Uterus (tissue), 4 donors: Measurements from ENCODE around the gene HEATR5A. TPM values are rescaled to one million over a fixed set of nuclear protein-coding genes. Genes with fewer than 3 reads are reported as not detected.
"Not testable (repeated sequence)": the region's sequence is repeated elsewhere in the genome, so short reads cannot be mapped to it uniquely, and the experiment has no call there.

Source experiments
- DNase-seq, 2 donors: peaks; one replicate each; pipeline ENCODE4 v3.0.0-alpha.2; 2019 to 2020
- H3K27ac ChIP-seq, 2 donors: fragments of 200-600 bp; sonication (generic); 1 replicate in 1 of 2; 2 replicates in 1 of 2; pipeline ENCODE4 v1.5.1; 2016 to 2018
- H3K27me3 ChIP-seq, 2 donors: fragments of 200-600 bp; sonication (generic); one replicate each; pipeline ENCODE4 v1.5.1; 2018 to 2019; ENCODE audit warnings: control low read depth in 1 of 2
- H3K36me3 ChIP-seq, 2 donors: fragments of 200-600 bp; sonication (generic); one replicate each; pipeline ENCODE4 v1.5.1; 2019; ENCODE audit warnings: control low read depth in 1 of 2
- H3K4me1 ChIP-seq, 2 donors: fragments of 200-600 bp; sonication (generic); one replicate each; pipeline ENCODE4 v1.5.1; 2018 to 2019; ENCODE audit warnings: control low read depth in 1 of 2
- H3K4me3 ChIP-seq, 2 donors: fragments of 200-600 bp; sonication (generic); 1 replicate in 1 of 2; 2 replicates in 1 of 2; pipeline ENCODE4 v1.5.1; 2018 to 2019; ENCODE audit warnings: mild to moderate bottlenecking in 1 of 2
- H3K9me3 ChIP-seq, 2 donors: fragments of 200-600 bp; sonication (generic); one replicate each; pipeline ENCODE4 v1.5.1; 2019; ENCODE audit warnings: control low read depth in 1 of 2
- CTCF ChIP-seq, 4 experiments: fragments of 200-600 bp in 2 of 4; fragments of 450-650 bp in 2 of 4; sonication (generic) in 2 of 4; IDR thresholded peaks; one replicate each; pipeline ENCODE4 v1.5.1; 2016 to 2019; ENCODE audit warnings: antibody characterized with exemption in 4 of 4, mild to moderate bottlenecking in 2 of 4, moderate library complexity in 1 of 4
- POLR2A ChIP-seq, 2 donors: fragments of 450-650 bp; IDR thresholded peaks; one replicate each; pipeline ENCODE4 v1.6.1; 2016; ENCODE audit warnings: antibody characterized with exemption in 2 of 2, mild to moderate bottlenecking in 1 of 2, moderate library complexity in 1 of 2
- intact Hi-C: fragments of 100-400 bp; cut with DNase I; formaldehyde crosslinking; loops from one replicate; pipeline ENCODE4 v1.15.1; 2023; ENCODE audit warnings: low total_unique reads
- total RNA-seq, 4 donors: library from RNA; depleted of rRNA in 3 of 4; stranded (reverse); fragments of >200 nt in 3 of 4; gene quantifications; one replicate each; pipeline versions ENCODE4 v1.1.0 to v1.2.4, GENCODE V29; 2014 to 2023
- donor health status: DM: yes; HTN: yes; CAD: no.

The HEATR5A gene
- total RNA-seq, 4 donors from 2014 or later: 14.6 to 56.8 (median 38.8) TPM

DNA sequence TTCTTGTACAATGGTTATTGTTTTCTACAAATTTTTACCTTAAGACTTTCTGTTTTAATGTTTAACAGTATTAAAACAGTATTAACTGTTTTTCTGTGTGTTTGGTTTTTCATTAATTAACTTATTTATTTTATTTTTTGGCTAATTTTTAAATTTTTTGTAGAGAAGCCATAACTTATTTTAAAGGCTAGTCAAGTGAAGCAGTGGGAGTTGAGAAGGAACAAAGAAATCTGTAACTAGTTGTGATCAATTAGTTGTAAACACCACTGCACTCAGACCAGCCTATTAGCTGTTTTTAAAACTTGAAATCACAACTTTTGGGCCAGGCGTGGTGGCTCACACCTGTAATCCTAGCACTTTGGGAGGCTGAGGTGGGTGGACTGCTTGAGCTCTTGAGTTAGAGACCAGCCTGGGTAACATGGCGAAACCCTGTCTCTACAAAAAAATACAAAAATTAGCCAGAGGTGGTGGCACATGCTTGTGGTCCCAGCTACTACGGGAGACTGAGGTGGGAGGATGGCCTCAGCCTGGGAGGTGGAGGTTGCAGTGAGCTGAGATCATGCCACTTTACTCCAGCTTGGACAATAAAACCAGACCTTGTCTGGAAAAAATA lies 161.8 kb downstream of the HEATR5A start:
- no peaks in the 10 kb centered on the region for H3K9me3 ChIP-seq
- TF ChIP-seq POLR2A (IDR thresholded peaks at IDR 0.05): no peak
- no peak for TF ChIP-seq CTCF (IDR thresholded peaks at IDR 0.05)
- DNase-seq: no peak
- intact Hi-C loops: no loop called here
- no peaks in the 10 kb centered on the region for H3K4me1 ChIP-seq
- H3K36me3 ChIP-seq: no peaks in the 10 kb centered on the region
- no peaks in the 10 kb centered on the region for H3K27me3 ChIP-seq
- no peak overlapping the region for H3K4me3 ChIP-seq
- H3K27ac ChIP-seq: no peak overlapping the region

DNA sequence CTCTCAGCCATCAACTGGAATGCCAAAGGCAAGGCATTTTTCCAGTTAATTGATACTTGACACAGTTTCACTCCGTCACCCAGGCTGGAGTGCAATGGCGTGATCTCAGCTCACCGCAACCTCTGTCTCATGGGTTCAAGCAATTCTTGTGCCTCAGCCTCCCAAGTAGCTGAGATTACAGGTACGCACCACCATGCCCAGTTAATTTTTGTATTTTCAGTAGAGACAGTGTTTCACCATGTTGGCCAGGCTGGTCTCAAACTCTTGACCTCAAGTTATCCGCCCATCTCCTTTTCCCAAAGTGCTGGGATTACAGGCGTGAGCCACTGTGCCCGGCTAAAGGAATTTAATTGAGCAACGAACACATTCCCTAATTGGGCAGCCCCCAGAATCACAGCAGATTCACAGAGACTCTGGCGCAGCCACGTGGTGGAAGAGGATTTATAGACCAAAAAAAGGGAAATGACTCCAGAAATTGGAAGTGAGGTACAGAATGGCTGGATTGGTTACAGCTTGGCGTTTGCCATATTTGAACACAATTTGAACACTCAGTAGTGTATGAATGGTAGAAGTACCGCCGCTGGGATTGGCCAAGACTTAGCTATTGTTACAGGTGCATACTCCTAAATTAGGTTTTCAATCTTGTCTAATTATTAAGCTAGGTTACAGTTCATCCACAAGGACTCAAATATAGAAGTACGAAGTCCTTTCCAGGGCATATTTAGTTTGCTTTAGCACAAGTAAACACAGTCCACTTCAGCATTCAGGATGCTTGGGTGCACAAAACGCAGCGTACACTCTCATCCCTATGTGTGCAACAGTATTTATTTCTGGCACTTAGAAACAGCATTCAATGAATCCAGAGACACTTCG lies 162.6 kb downstream of the HEATR5A start:
- H3K27ac ChIP-seq, H3K9me3 ChIP-seq, H3K4me3 ChIP-seq, intact Hi-C loops, H3K27me3 ChIP-seq, H3K36me3 ChIP-seq, DNase-seq, H3K4me1 ChIP-seq: not testable (repeated sequence)

DNA sequence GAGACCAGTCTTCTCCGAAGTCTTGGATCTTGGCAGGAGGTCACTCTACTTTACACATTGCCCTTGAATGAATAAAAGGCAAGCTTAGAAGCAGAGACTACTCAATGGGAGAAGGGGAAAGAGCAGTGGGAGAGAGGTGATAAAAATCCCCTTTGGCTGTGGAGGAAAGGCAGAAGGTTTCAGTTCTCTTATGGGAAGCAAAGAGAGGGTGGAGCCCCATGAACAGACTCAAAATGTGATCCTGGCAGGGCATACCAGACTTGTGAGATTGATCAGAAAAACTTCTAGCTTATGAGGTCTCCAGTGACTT lies 163.2 kb downstream of the HEATR5A start:
- TF ChIP-seq CTCF (IDR thresholded peaks at IDR 0.05) (no peak), POLR2A (IDR thresholded peaks at IDR 0.05) (no peak)
- H3K9me3 ChIP-seq: no peaks in the 10 kb centered on the region
- no peak overlapping the region for H3K27ac ChIP-seq
- no peaks in the 10 kb centered on the region for H3K27me3 ChIP-seq
- H3K4me1 ChIP-seq: no peaks in the 10 kb centered on the region
- no peak overlapping the region for H3K4me3 ChIP-seq
- no peak for DNase-seq
- intact Hi-C loops: no loop called here
- no peaks in the 10 kb centered on the region for H3K36me3 ChIP-seq

DNA sequence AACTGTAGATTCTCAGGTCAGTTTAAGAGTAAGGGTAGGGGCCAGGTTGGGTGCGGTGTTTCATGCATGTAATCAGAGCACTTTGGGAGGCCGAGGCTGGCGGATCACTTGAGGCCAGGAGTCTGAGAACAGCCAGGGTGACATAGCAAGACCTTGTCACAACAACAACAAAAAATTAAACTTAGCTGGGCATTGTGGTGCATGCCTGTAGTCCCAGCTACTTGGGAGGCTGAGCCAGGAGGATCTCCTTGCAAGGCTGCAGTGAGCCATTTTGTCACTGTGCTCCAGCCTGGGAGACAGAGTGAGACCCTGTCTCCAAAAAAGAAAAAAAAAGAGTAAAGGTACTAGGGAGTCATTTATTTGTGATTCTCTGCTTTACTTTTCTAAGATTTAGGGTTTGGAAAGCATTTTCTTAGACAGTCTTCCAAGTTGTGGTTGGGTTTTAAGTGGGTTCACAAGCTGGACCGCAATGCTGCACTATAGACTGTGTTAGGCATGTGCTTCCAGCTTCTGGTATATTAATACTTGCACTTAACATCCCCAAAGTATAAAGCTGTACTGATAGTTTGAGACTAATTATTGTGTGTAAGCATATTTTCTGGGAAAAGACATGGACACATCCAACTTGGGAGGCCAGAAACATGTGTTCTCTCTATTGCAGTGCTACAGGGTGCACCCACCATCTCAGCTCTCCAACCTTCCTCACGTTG lies 163.7 kb downstream of the HEATR5A start:
- Histone ChIP-seq H3K9me3 (no peaks in the 10 kb centered on the region), H3K27me3 (no peaks in the 10 kb centered on the region), H3K4me1 (no peaks in the 10 kb centered on the region), H3K27ac (no peak overlapping the region), H3K4me3 (no peak overlapping the region), H3K36me3 (no peaks in the 10 kb centered on the region)
- intact Hi-C loops: no loop called here
- no peak for DNase-seq
- TF ChIP-seq CTCF (IDR thresholded peaks at IDR 0.05) (no peak), POLR2A (IDR thresholded peaks at IDR 0.05) (no peak)

- H3K4me3 ChIP-seq, H3K36me3 ChIP-seq, H3K4me1 ChIP-seq, H3K27ac ChIP-seq, intact Hi-C loops, H3K27me3 ChIP-seq, H3K9me3 ChIP-seq, DNase-seq: not testable (repeated sequence)
Measured at GRCh38 chr14:31255918-31256317, 164.4 kb downstream of the HEATR5A start.

- intact Hi-C loops: no loop called here
- no peak overlapping the region for H3K4me3 ChIP-seq
- H3K27me3 ChIP-seq: no peaks in the 10 kb centered on the region
- no peaks in the 10 kb centered on the region for H3K9me3 ChIP-seq
- no peak for TF ChIP-seq CTCF (IDR thresholded peaks at IDR 0.05)
- TF ChIP-seq POLR2A (IDR thresholded peaks at IDR 0.05): no peak
- H3K27ac ChIP-seq: no peak overlapping the region
- no peak for DNase-seq
- no peaks in the 10 kb centered on the region for H3K4me1 ChIP-seq
- H3K36me3 ChIP-seq: no peaks in the 10 kb centered on the region
Measured at GRCh38 chr14:31255286-31255685, 165.1 kb downstream of the HEATR5A start.
